H1 (cell line): ENCODE measurements around the gene OR8G5. TPM values are rescaled to one million over a fixed set of nuclear protein-coding genes. Genes with fewer than 3 reads are reported as not detected.
A peak's percentile ranks its signal among the peaks of the same experiment; 100 is the strongest.

Source experiments
- CTCF ChIA-PET: fragments of 300-600 bp; sonication (Branson Sonifier 250); formaldehyde crosslinking; loops from one replicate; lab custom pipeline; 2021; ENCODE audit not compliant: partially characterized antibody; lab: Charles Lee
- POLR2A ChIA-PET: fragments of 300-600 bp; sonication (Branson Sonifier 250); formaldehyde crosslinking; loops from one replicate; lab custom pipeline; 2021; ENCODE audit warnings: inconsistent platforms; ENCODE audit not compliant: partially characterized antibody; lab: Charles Lee
- DNase-seq, 2 experiments: peaks; one replicate each; pipeline versions ENCODE4 v3.0.0 to v3.0.0-alpha.2; 2010 to 2022; ENCODE audit warnings: low spot score in 2 of 2, low read depth in 1 of 2, mixed read lengths in 1 of 2
- FAIRE-seq: peaks from 2 replicates; lab custom pipeline; 2011; peaks lifted over from hg19 to GRCh38; lab: Jason Lieb, UNC
- H2AFZ ChIP-seq: 2 replicates; pipeline ENCODE4 v1.8.1; 2012; ENCODE audit warnings: low read length, inconsistent platforms
- H2AK5ac ChIP-seq: 2 replicates; pipeline ENCODE4 v1.6.1; 2013; ENCODE audit warnings: low read depth, low read length
- H2BK120ac ChIP-seq: replicated peaks from 2 replicates; pipeline ENCODE3; 2013; ENCODE audit warnings: low read depth, low read length, inconsistent platforms
- H2BK12ac ChIP-seq: 2 replicates; pipeline ENCODE4 v1.6.1; 2013; ENCODE audit warnings: low read depth, low read length
- H2BK15ac ChIP-seq: 2 replicates; pipeline ENCODE4 v1.6.1; 2013; ENCODE audit warnings: low read length
- H2BK20ac ChIP-seq: 2 replicates; pipeline ENCODE4 v1.6.1; 2013; ENCODE audit warnings: low read length
- H2BK5ac ChIP-seq: 2 replicates; pipeline ENCODE4 v1.6.1; 2013; ENCODE audit warnings: low read depth, low read length
- H3K14ac ChIP-seq: 2 replicates; pipeline ENCODE4 v1.6.1; 2013; ENCODE audit warnings: inconsistent platforms; ENCODE audit not compliant: insufficient read length
- H3K18ac ChIP-seq: 2 replicates; pipeline ENCODE4 v1.6.1; 2013; ENCODE audit warnings: low read length; ENCODE audit errors: extremely low read depth
- H3K23ac ChIP-seq: 2 replicates; pipeline ENCODE4 v1.6.1; 2013; ENCODE audit warnings: inconsistent platforms; ENCODE audit not compliant: insufficient read length
- H3K23me2 ChIP-seq: 2 replicates; pipeline ENCODE4 v1.6.1; 2013; ENCODE audit warnings: low read depth, low read length
- H3K27ac ChIP-seq: 2 replicates; pipeline ENCODE4 v1.6.1; 2011; ENCODE audit warnings: low read depth, low read length, inconsistent platforms
- H3K27me3 ChIP-seq, 4 experiments: replicated peaks in 1 of 4; 1 replicate in 1 of 4; 2 replicates in 3 of 4; pipeline versions ENCODE4 v1.6.1 to v1.8.1; 2011 to 2013; ENCODE audit warnings: low read length in 3 of 4, mild to moderate bottlenecking in 3 of 4, inconsistent platforms in 2 of 4, mixed read lengths in 2 of 4, moderate library complexity in 1 of 4; ENCODE audit not compliant: control insufficient read depth in 3 of 4, insufficient read depth in 3 of 4; ENCODE audit errors: extremely low read depth in 1 of 4
- H3K36me3 ChIP-seq, 4 experiments: 2 replicates each; pipeline versions ENCODE4 v1.6.1 to v1.8.1; 2011 to 2013; ENCODE audit warnings: mild to moderate bottlenecking in 4 of 4, low read length in 3 of 4, moderate library complexity in 2 of 4, control low read depth in 1 of 4, inconsistent platforms in 1 of 4; ENCODE audit not compliant: insufficient read depth in 4 of 4, control insufficient read depth in 2 of 4
- H3K4ac ChIP-seq: replicated peaks from 2 replicates; pipeline ENCODE3; 2013; ENCODE audit warnings: low read length, low read depth, mixed read lengths, inconsistent platforms; ENCODE audit not compliant: insufficient read length
- H3K4me1 ChIP-seq, 4 experiments: replicated peaks in 1 of 4; 1 replicate in 1 of 4; 2 replicates in 3 of 4; pipeline versions ENCODE4 v1.6.1 to v1.8.1; 2011 to 2013; ENCODE audit warnings: low read length in 3 of 4, inconsistent platforms in 2 of 4, mixed read lengths in 1 of 4; ENCODE audit not compliant: insufficient read depth in 4 of 4, control insufficient read depth in 3 of 4
- H3K4me2 ChIP-seq, 2 experiments: 2 replicates each; pipeline versions ENCODE4 v1.6.1 to v1.8.1; 2011 to 2013; ENCODE audit warnings: low read depth in 2 of 2, low read length in 2 of 2, control low read depth in 1 of 2, inconsistent platforms in 1 of 2, mild to moderate bottlenecking in 1 of 2; ENCODE audit not compliant: insufficient read depth in 1 of 2
- H3K4me3 ChIP-seq, 4 experiments: fragments of 200-600, 300-600 bp in 1 of 4; sonication (generic), shearing (Covaris generic), sonication (Bioruptor Twin) in 1 of 4; 2 replicates each; pipeline versions ENCODE4 v1.5.1 to v1.8.1; 2011 to 2016; ENCODE audit warnings: low read length in 4 of 4, low read depth in 3 of 4, control low read depth in 2 of 4, inconsistent platforms in 2 of 4, mild to moderate bottlenecking in 2 of 4, mixed read lengths in 1 of 4, moderate library complexity in 1 of 4; ENCODE audit not compliant: insufficient read depth in 2 of 4; ENCODE audit errors: extremely low read depth in 1 of 4
- H3K56ac ChIP-seq: replicated peaks from 2 replicates; pipeline ENCODE3; 2013; ENCODE audit warnings: low read depth, mild to moderate bottlenecking, mixed read lengths, low read length, inconsistent platforms; ENCODE audit not compliant: insufficient read length
- H3K79me1 ChIP-seq: 2 replicates; pipeline ENCODE4 v1.6.1; 2013; ENCODE audit warnings: low read depth, low read length, control low read depth
- H3K79me2 ChIP-seq, 2 experiments: 2 replicates each; pipeline versions ENCODE4 v1.6.1 to v1.8.1; 2012 to 2013; ENCODE audit warnings: low read length in 2 of 2, mild to moderate bottlenecking in 2 of 2, inconsistent platforms in 1 of 2; ENCODE audit not compliant: insufficient read depth in 2 of 2, control insufficient read depth in 1 of 2
- H3K9ac ChIP-seq, 4 experiments: replicated peaks in 1 of 4; 1 replicate in 1 of 4; 2 replicates in 3 of 4; pipeline versions ENCODE4 v1.6.1 to v1.8.1; 2011 to 2013; ENCODE audit warnings: low read depth in 3 of 4, low read length in 3 of 4, control low read depth in 2 of 4, mild to moderate bottlenecking in 2 of 4, moderate library complexity in 2 of 4, inconsistent platforms in 1 of 4; ENCODE audit errors: extremely low read depth in 1 of 4
- H3K9me3 ChIP-seq, 2 experiments: 2 replicates each; pipeline versions ENCODE4 v1.6.1 to v1.8.1; 2012 to 2013; ENCODE audit warnings: mild to moderate bottlenecking in 2 of 2, moderate library complexity in 2 of 2, control low read depth in 1 of 2, inconsistent platforms in 1 of 2, low read depth in 1 of 2, low read length in 1 of 2, mixed read lengths in 1 of 2; ENCODE audit not compliant: insufficient read depth in 2 of 2
- H4K20me1 ChIP-seq, 2 experiments: replicated peaks in 1 of 2; 2 replicates each; pipeline versions ENCODE3 to v1.8.1; 2011 to 2013; ENCODE audit warnings: inconsistent platforms in 2 of 2, low read length in 2 of 2, mild to moderate bottlenecking in 1 of 2; ENCODE audit not compliant: insufficient read depth in 2 of 2, control insufficient read depth in 1 of 2
- H4K5ac ChIP-seq: 2 replicates; pipeline ENCODE4 v1.6.1; 2013; ENCODE audit warnings: low read length, low read depth, mixed read lengths, inconsistent platforms; ENCODE audit not compliant: insufficient read length
- H4K8ac ChIP-seq: 2 replicates; pipeline ENCODE4 v1.8.0; 2013; ENCODE audit warnings: mild to moderate bottlenecking, moderate library complexity, low read length, inconsistent platforms; ENCODE audit not compliant: insufficient read depth; ENCODE audit errors: extremely low read depth
- H4K91ac ChIP-seq: replicated peaks from 2 replicates; pipeline ENCODE3; 2013; ENCODE audit warnings: low read length, mixed read lengths, inconsistent platforms; ENCODE audit not compliant: insufficient read length
- EGR1 ChIP-seq: IDR thresholded peaks from 2 replicates; pipeline ENCODE4 v1.6.1; 2011; ENCODE audit warnings: low read depth, low read length, borderline replicate concordance
- MAFK ChIP-seq: IDR thresholded peaks from 2 replicates; pipeline ENCODE4 v1.6.1; 2012; ENCODE audit warnings: low read depth, mild to moderate bottlenecking, improper control_type of control experiment, low read length
- SRF ChIP-seq: IDR thresholded peaks from 2 replicates; pipeline ENCODE4 v1.6.1; 2011; ENCODE audit warnings: mild to moderate bottlenecking, low read depth, low read length, moderate library complexity
- WGBS, 2 experiments: shearing (Covaris generic) in 1 of 2; methylation state at CpG; one replicate each; pipeline versions ENCODE4 v1.1.6 to v1.1.7; 2013 to 2015; ENCODE audit warnings: low lambda C conversion rate in 2 of 2, mixed read lengths in 2 of 2, inconsistent platforms in 1 of 2, low coverage in 1 of 2, missing lambda C conversion rate in 1 of 2; ENCODE audit not compliant: insufficient replicate concordance in 2 of 2, insufficient coverage in 1 of 2, insufficient read length in 1 of 2; ENCODE audit errors: extremely low coverage in 1 of 2, missing lambda C conversion rate in 1 of 2; 5-methylcytosine and 5-hydroxymethylcytosine counted together
- polyA plus RNA-seq, 7 experiments: library from polyadenylated mRNA; depleted of rRNA in 3 of 7; stranded (reverse) in 5 of 7; unstranded in 2 of 7; fragments of >200 nt in 5 of 7; fragments of 200-250 nt in 2 of 7; gene quantifications; 1 replicate in 5 of 7; 2 replicates in 1 of 7; 4 replicates in 1 of 7; pipeline versions ENCODE4 v1.2.1 to v1.2.3, GENCODE V29; 2011 to 2013; ENCODE audit warnings: missing spikeins in 2 of 7, mixed read lengths in 2 of 7
- total RNA-seq: library from RNA; stranded (reverse); fragmentation: NEBNext Ultra II Directional; extraction: Animal tissue kit (Norgen Biotek cat#: 25700); gene quantifications from 2 replicates; pipeline ENCODE4 v1.2.1, GENCODE V29; 2021

Gene OR8G5
- total and polyA plus RNA-seq, 2 of the 8 experiments (the other 6 are each of a cell fraction or from before 2014, with no cell fraction given) = not detected

DNA sequence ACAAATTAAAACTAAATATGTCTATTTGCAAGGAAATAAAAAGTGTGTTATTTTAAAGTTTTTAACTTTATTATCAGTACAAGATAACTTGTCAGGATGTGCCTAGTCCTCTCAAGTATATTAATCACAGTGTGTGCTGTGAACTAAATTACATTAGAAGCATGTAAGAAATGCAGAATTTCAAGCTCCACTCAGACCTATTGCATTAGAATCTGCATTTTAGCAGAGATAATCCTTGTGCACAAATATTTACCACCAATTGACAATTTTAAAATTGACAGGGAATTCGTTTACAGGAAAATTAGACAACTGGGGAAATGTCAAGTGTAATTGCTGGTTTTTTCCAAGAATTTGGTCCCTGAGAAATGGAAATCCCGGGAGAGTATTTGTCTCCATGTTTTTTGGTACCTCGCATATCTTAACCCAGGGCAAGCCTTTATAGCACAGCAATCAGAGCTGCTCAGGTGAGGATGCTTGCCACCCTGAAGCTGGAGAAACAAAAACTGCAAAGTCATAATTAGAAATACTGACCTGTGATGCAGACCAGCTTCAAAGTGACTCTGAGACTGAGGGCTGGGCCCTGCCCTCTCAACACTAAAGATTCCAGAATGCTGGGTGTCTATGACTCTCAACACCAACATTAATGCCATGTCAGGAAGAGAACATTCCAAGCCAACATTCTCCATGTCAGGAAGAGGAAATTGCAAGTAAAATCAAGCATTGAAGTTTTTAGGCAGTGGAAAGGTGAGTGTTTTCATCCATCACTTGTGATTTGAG, 15.4 kb upstream of the OR8G5 start, which contains the start of gene OR8G1:
Gene OR8G1 (plus strand): TSS at position 475 of the 777 bp plus-strand sequence. CDS start 8,581 bp downstream, outside the sequence.
- Histone ChIP-seq H3K4me3 (no peak within 1 kb of the TSS), H2BK5ac (no peak within 1 kb of the TSS), H3K23ac (no peak within 1 kb of the TSS), H4K91ac (no peak within 1 kb of the TSS), H3K18ac (no peak within 1 kb of the TSS), H3K9me3 (no peaks in the 10 kb centered on the region), H2AFZ (0 out of 2 replicates have a peak within 1 kb of the TSS, but pooled peaks have one; percentile 55), H3K27ac (no peak within 1 kb of the TSS), H2BK12ac (no peak within 1 kb of the TSS), H3K9ac (peak within 1 kb of the TSS in 1 of 4 experiments; percentile 34; a peak in 1 of 7 replicates), H2BK15ac (no peak within 1 kb of the TSS), H4K5ac (no peak within 1 kb of the TSS), H3K4me2 (no peak within 1 kb of the TSS), H3K56ac (no peak within 1 kb of the TSS), H3K79me1 (no peaks in the 10 kb centered on the region), H3K79me2 (no peaks in the 10 kb centered on the region), H3K23me2 (no peaks in the 10 kb centered on the region), H4K20me1 (no peaks in the 10 kb centered on the region), H2AK5ac (no peak within 1 kb of the TSS), H2BK120ac (no peak within 1 kb of the TSS), H3K4ac (no peak within 1 kb of the TSS), H3K14ac (no peak within 1 kb of the TSS), H4K8ac (no peak within 1 kb of the TSS), H3K4me1 (no peaks in the 10 kb centered on the region), H2BK20ac (no peak within 1 kb of the TSS), H3K27me3 (no peaks in the 10 kb centered on the region), H3K36me3 (no peaks in the 10 kb centered on the region)
- DNase-seq (no peak), FAIRE-seq (no peak)
- CTCF ChIA-PET = interaction anchor here (1.1 kb wide), 1 partner anchor 87 kb away, joined by 4 read pairs; no protein-coding TSS in a partner anchor
- 90% methylated on average over 3 of the region's 3 CpGs; no CpG with 5 or more reads in 1 of the 2 experiments for WGBS, 2 experiments
- POLR2A ChIA-PET = no interaction called here
- TF ChIP-seq SRF = no peak
- no peak for TF ChIP-seq MAFK
- no peak for TF ChIP-seq EGR1
